C4-2B (cell line): ENCODE measurements around the gene NPTXR.
"Not testable (repeated sequence)": the region's sequence is repeated elsewhere in the genome, so short reads cannot be mapped to it uniquely, and the experiment has no call there.

Experiments used
- H3K27ac ChIP-seq: fragments of 450-650 bp; 2 replicates; pipeline ENCODE4 v1.5.1; 2017
- CTCF ChIP-seq: fragments of 450-650 bp; conservative IDR thresholded peaks from 2 replicates; pipeline ENCODE4 v1.5.1; 2017; ENCODE audit warnings: mild to moderate bottlenecking
- ZFX ChIP-seq: fragments of 450-650 bp; IDR thresholded peaks from 2 replicates; pipeline ENCODE4 v1.6.1; 2017

NPTXR gene

DNA sequence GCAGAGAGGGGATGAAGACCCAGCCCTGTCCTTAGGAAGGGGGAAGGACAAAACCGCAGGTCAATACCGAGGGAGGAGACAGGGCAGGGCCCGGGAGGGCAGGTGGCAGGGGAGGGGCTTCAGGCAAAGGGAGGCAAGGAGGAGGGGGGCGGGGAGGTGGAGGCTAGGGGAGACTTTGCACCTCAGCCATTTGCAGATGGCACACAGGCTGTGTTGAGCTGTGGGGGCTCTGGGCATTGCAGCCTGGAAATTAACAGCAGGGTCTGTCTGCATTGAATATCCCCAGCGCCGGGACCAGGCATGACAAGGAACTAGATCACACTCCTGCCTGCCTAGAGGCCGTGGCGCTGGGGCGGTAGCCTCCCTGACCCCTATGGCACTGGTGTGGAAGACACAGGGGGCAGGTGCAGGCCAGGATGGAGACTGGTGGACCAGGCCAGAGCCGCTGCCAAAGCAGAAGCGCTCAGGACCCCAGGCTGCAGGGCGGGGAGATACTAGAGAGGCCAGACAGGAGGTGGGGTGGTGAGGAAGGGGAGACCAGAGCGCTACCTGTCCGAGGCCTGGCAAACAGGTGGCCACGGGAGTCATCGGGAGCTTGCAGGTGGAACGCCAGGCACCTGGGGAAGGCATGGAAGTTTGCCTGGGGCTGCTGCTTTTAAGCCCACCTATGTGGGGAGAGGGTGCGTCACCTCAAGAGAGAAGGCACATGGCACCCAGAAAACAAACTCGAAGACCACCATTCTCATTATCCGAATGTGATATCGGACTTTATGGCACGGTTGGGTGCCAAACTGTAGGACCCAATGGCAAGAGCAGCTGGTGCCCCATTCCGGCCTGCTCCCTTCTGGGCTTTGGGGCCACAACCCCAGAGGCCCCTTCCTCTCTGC lies 16.7 kb upstream of the NPTXR start:
- H3K27ac ChIP-seq, result no peak overlapping the region
- TF ChIP-seq CTCF, result no peak
- TF ChIP-seq ZFX, result no peak

GRCh38 chr22:38859581-38860282 lies 15.9 kb upstream of the NPTXR start:
- TF ChIP-seq CTCF, result no peak
- no peak for TF ChIP-seq ZFX

GRCh38 chr22:38858492-38858891 lies 14.7 kb upstream of the NPTXR start:
- H3K27ac ChIP-seq, result no peak overlapping the region
- TF ChIP-seq ZFX (no peak), CTCF (no peak)

More at GRCh38 chr22:38859581-38860282, 15.9 kb upstream of the NPTXR start:
- no peak overlapping the region for H3K27ac ChIP-seq

DNA sequence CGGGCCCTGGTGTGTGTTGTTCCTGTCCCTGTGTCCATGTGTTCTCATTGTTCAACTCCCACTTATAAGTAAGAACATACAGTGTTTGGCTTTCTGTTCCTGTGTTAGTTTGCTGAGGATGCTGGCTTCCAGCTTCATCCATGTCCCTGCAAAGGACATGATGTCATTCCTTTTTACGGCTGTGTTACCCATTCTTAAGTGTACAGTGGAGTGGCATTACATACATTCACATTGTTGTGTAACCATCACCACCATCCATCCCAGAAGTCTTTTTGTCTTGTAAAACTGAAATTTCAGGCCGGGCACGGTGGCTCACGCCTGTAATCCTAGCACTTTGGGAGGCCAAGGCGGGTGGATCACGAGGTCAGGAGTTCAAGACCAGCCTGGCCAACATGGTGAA lies 10.6 kb upstream of the NPTXR start:
- H3K27ac ChIP-seq, result not testable (repeated sequence)

DNA sequence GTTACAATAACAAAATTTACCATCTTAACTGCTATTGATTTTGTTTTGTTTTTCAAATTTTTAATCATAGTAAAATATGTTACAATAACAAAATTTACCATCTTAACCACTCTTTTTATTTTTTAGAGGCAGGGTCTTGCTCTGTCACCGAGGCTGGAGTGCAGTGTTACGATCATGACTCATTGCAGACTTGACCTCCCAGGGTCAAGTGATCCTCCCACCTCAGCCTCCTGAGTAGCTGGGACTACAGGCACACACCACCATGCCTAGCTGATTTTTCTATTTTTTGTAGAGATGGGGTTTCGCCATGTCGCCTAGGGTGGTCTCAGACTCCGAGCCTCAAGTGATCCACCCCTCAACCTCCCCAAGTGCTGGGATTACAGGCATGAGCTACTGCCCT lies 10.1 kb upstream of the NPTXR start:
- H3K27ac ChIP-seq, result not testable (repeated sequence)

- no peak overlapping the region for H3K27ac ChIP-seq
- no peak for TF ChIP-seq ZFX
- no peak for TF ChIP-seq CTCF
Observed at GRCh38 chr22:38853196-38853651, 9.4 kb upstream of the NPTXR start.

- H3K27ac ChIP-seq, result no peak overlapping the region
- TF ChIP-seq ZFX (no peak), CTCF (no peak)
Observed at GRCh38 chr22:38852522-38852921, 8.7 kb upstream of the NPTXR start.

DNA sequence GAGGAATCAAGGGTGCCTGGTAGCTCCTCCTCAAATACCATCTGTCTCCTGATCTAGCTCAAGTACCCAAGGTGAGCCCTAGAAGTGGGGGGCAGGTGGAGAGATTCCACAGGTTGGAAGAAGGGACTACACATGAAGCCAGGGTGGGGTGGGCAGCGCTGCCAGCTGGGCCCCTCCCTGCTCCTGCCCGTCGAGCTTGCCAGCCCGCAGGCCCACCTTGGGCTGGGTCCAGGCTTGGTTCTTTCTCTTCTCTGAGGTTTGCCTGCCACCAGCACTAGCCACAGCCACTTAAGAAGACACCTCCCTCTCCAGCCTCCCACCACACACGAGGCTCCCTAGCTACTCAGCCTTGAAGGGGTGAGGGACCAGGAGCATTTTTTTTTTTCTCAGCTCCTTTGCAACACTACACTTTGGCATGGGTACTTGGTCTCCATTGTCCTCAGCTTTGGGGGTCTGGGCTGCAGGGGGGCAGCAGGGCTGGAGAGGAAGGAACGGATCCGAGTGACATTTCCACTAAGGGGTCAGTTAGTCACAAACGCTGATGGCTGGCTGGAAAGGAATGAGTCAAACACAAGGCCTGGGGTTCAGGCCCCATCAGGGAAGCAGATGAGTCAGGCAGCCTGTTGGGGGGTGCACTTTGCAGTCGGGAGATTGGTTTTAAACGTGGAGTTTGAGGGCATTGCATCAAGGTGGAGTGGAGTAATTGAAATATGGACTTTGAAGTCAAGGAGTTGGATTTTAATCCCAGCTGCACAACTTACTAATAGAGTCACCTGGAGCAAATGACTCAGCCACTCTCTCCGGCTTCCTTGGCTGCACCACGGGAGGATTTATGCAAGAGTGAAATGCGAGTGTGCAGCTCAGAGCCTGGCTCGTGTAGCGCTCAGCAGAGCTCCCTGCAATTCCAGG lies 7.4 kb upstream of the NPTXR start:
- TF ChIP-seq CTCF, result no peak
- no peak overlapping the region for H3K27ac ChIP-seq
